Tongue (tissue), 2 donors: ENCODE results near the gene RIIAD1. TPM values are rescaled to one million over a fixed set of nuclear protein-coding genes. Genes with fewer than 3 reads are reported as not detected.
A peak's percentile ranks its signal among the peaks of the same experiment; 100 is the strongest.
"Not testable (repeated sequence)": the region's sequence is repeated elsewhere in the genome, so short reads cannot be mapped to it uniquely, and the experiment has no call there.

Source experiments
- DNase-seq: peaks from one replicate; pipeline ENCODE4 v3.0.0-alpha.2; 2015
- total RNA-seq: library from RNA; depleted of rRNA; stranded (reverse); fragments of >200 nt; gene quantifications from one replicate; pipeline ENCODE4 v1.2.3, GENCODE V29; 2014

The RIIAD1 gene
- total RNA-seq, 1 donor from 2014 or later = not detected

DNA sequence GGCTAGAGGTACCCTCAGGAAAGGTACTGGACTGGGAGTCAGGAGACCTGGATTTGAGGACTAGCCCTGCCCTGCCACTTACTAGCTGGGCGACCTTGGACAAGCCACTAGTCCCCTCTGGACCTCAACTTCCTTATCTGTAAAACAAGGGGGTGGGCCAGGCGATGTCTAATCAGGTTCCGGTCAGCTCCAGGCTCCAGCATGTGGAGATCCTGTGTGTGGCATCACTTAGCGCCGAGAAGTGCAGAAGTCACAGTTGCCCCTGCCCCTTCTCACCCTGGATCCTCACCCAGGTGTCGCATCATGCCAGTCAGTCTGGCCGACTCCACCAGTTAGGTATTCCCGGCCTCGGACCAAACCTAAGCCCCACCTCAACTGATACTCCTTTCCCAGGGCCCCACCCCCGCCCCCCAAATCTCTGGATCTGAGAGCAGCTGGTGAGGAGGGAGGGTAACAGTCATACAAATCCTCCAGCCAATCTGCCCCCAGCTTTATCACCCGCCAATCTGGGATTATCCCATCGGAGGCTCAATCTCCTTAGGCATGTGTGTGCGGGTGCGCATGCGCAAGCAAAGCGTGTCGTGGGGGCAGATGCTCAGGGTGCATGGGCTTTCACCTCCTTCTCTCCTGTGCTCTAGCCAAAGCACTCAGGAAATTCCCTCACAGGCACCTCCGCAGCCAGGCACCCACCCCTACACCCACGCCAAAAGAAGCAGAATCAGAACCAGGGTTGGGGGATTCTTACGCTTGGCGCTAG lies 10.1 kb upstream of the RIIAD1 start:
- no peak for DNase-seq

DNA sequence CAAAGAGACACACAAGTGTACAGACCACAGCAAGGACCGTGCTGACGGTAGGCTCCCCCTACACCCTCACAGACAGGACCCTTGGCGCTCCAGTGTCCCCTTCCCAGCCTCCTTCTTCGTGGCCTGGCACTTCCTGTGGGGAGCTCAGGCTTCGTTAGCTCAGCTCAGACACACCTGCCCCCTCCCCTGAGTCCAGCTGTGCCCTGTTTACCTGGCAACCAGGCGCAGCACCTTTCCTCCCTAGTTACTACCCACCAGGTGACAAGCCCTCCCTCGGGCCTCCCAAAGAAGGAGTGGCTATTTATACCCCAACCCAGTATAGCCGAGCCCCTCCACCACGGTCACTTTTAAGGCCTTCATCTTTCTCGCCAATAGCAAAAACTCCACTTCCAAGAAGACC lies 9.4 kb upstream of the RIIAD1 start:
- no peak for DNase-seq

DNA sequence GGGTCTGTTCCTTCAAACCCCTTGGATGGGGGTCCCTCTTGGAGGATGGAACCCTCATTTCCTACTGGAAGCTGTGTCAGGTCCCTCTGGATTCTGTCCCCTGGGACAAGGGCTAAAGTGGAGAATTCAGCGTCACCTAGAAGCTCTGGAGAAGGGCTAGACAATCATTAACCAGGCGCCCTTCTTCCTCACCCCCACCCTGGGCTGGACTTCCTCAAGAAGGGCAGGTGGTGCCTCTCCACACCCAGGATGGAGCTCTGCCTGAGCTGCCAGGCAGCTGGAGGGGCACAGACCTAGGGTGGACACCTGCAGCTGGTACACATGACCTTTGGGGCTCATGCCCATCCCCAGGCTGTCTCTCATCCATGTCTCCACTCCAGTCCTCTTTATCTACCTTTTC lies 8.3 kb upstream of the RIIAD1 start:
- DNase-seq = no peak

DNA sequence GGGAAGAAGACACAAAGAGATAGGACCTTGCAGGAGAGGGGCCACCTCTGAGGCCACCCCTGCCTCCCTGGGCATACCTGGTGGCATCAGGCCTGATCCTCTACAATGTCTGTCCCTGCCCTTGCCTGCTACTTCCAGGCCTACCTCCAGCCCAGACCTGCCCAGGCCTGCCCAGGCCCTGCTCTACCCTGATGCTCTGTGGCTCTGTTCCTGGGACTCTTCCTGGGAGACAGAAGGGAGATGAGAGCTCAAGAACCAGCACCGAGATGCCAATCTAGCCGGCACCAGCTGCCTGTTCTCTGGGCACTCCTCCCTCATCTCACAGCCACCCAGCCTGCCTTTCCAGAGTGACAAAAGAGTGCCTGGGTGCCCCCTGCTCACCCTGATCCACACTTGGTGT lies 7.4 kb upstream of the RIIAD1 start:
- no peak for DNase-seq

DNA sequence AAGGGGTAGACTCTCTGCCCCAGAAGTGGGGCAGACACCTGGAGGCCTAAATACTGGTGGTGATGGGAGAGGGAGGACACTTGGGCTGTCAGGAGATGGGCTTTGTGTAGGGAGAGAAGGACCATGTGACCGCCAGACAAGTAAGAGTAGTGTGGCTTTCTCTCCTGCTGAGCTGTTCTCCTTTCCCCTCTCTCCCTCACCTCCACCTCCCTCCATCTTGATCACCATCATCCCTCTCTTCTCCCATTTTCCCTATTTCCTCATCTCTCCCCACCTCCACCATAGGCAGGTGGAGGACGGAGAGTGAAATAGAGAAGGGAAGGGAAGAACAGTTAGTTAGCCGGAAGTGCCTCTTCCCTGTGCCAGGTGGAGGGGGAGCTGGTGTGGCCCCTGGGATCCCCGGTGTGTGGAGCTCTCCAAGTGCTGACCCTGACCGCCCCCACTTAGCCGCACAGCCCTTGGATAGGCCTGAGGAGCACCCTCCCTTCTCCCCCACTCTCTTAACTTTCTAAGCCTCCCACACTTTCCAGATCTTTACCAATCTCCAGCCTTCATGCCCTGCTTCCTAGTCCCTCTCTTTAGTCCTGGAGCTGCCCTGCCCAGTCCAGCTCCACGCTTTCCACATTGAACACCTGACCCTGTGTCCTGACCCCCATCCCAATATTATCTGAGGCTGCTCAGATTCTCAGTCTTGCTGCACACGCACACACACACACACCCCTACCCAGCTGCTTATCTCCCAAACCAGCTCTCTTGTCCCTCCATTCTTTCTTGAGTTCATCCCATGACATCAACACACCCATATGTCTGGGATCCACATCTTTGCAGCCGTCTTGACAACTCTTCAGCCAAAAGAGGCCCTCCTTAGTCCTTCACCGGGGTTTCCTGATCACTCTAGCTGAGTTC lies 6.2 kb upstream of the RIIAD1 start:
- DNase-seq = no peak

DNA sequence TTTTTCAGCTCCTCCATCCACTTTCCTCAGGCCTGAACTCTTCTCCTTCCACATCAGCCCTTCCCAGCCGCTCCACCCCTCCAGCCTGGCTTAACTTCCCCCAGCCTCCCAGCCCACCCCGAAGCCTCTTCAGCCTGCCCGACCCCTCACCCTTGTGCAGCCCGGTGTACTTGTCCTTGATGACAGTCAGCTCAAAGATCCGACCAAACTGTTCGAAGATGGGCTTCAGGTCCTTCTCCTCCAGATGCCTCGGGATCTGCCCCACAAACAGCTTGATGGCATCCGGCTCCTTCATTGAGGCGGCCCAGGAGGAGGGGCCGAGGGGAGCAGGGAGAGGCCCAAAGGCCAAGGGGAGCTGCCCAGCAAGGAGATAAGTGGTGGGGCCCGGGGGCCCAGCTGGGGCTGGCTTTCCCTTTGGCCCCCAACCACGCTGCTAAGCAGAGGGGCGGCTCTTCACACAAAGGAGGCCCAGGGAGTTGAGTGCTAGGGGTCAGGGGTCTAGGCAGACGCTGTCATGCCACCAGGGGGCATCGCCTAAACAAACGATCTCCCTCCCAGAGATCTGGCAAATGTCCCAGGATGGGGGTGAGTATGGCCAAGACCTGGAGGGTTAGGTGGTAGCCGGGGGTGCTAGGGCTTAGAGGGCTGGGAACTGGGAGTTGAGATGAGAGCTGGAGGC lies 5.5 kb upstream of the RIIAD1 start:
- DNase-seq = no peak

DNA sequence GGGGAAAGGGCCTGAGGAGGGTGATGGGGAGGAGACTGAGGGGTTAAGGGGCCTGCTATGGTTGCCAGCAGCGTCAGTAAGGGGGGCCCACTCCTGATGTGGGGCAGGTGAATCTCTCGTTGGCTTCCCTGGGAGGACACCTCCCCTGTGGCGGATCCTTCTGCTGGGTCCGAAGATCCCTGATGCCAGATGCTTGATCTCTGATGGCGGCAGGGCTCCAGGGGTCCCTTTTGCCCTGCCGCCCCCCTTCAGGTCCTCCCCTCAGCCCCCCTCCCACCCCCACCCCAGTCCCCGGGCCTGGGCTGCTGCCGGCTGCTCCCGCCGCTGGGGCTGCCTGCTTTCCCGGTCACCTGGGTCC lies 4.9 kb upstream of the RIIAD1 start:
- no peak for DNase-seq

DNA sequence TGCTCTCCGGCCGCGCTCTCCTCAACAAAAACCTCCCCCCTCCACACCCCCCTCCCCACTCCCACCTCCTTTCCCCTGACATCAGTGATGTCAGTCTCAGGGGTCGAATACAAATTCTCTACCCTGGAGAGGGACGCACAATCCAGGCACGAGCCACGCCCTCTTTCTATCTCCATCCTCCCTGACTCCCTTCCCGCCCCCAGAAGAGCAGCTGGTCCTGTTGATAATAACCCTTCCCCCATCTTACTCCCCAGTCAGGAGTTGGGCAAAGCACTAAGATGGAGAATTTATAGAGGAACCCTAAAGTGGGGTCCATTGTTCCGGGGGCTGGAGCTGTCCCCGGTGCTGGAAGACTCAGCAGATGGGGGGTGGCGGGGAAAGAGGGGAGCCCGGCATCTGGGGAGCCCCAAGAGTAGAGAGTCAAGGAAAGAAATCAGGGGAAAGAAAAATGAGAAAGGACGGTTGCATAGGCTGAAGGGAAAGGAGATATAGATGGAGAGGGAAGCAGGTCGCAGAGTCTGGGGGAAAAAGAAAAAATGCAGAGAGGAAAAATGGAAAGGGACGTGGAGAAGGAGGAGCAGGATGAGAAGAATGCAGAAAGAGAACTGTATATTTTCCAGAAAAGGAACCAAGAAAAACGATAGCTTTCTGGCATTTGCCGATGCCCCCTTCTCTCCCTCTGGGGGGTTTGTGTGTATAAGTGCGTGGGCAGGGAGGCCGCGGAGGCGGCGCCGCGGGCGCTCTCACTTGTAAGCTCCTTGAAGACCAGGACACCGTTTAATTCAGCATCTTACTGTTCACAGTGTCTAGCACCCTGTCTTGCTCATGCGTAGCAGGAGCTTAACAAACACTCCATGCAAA lies 4.3 kb upstream of the RIIAD1 start, which contains the start of gene CELF3:
Gene CELF3 (minus strand): TSS at position 33 of the 861 bp plus-strand sequence. CDS start 783 bp downstream, outside the sequence.
- peak; percentile 72 for DNase-seq

DNA sequence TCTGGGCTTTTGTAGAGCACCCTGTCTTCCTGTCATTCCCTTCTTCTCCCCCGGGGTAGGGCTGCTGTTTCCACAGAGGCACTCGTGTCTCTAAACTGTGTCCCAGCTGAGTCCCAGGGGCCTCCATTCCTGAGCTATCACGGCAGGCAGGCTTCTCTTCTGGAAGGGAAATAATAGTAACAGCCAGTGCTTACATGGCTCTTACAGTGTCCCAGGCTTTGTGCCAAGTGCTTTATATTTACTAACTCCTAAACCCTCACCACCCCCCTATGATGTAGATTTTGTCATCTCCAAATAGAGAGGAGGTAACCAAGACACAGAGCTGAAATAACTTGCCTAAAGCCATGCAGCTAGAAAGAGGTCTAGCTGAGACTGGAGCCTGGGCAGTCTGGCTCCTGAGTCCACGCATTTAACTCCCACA lies 3.3 kb upstream of the RIIAD1 start:
- peak; percentile 69 for DNase-seq

DNA sequence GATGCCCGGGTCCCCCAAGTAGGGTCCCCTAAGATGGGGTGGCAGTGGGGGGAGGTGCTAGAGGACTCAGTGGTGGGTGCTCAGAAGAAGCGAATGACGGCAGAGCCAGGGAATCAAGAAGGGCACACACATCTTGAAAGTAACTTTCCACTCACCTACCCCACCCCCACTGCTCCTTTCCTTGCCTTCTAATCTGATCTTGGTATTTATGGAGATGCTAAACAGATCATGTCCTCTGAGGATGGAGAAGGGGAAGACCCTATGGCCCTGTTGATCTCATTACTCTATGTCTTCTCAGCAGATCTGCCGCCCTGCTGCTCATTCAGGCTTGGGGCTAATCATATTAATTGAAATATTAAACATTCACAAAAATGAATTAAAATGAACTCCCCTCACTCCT lies 2.7 kb upstream of the RIIAD1 start:
- DNase-seq = no peak

DNA sequence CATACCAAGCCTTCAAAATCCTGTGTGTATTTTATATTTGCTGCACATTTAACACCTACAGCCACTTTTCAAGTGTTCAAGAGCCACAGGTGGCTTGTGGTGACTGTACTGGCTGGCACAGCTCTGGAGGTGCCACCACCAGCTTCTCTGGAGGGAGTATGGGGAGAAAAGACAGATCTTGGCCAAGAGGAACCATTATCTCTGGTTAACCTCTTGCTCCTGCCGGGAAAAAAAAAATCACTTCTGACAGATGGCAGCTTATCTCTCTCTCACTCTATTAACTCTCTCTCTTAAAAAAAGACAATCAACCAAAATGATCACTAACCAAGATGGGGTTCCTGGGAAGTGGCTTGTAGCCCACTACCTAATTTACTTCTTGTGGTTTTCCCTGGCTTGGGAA lies 1.2 kb upstream of the RIIAD1 start:
- no peak for DNase-seq

DNA sequence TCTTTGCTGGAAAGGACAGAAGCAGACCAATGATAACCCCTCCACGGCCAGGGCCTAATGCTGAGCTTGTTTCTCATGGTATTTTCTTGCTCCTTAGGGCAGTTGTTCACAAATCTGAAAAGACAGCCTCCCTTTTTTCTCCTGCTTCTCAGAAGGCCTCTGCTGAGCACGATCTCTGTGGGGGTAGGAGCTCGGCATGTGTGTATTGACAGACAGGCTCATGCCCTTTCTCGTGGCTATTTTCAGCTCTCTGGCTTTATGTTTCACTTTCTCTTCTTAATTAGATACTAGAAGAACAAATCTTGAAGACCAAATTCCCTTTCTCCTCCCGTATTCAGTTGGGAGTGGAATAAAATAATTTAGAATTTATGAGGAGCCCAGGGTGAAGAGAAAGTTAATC lies 768 bp upstream of the RIIAD1 start:
- peak; percentile 42 for DNase-seq

DNA sequence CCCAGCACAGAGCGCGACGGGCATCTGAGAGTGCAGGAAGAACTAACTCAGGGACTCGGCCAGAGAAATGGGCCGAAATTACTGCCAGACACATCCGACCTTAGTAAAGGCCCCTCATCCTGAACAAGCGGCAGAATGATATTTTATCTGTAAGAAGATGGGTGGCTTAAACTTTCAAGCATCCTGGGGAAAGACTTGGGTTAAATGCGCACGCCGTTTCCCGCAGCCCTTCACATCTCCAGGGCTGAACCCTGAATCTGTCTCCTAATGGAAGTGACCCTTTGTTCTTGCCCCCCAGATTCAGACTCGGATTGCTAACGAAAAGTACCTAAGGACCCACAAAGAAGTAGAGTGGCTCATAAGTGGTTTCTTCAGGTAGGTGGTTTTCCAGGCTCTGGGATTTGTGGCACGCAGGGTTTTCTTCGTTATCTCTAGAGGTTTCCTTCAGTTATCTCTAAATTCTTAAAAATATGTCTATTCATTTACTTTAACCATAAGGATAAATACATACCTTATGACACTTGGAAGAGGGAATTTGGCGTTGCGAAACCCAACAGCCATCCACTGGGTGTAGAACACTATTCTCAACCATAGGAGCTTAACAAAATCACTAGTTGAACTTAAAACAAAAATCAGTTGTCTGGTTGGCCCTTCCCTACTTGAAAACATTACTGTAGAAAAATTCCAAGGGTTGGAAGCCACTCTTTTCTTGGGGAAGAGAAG lies 627 bp downstream of the RIIAD1 start:
- no peak for DNase-seq

DNA sequence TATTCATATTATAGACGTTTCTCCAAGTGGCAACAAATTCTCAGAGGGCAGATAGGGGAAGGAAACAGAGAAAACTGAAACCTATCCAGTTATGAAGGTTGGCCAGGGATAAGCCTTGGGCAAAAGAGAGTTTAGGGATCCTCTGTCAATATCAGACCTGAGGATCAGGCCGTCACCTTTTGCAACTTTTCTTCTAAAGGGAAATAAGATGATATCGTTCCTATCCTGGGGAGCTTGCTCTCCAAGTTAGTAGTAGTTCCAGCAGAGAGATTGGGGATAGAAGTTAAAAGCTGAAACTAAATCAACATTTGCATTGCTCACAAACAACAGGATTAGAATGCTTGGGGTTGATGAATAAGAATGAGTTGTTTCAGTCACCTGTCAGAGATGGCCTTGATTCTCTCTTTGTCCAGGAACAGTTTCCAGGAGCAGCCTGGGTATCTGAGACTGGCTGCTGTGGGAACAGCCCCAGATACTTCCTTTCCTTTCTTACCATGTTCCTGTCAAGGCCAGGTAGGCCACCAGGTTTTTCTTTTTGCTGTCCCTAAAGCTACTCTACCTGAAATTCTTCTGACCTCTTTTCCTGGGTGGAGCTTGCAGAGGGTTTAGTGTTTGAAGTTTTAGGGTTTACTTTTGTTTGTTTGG lies 2.5 kb downstream of the RIIAD1 start:
- no peak for DNase-seq

DNA sequence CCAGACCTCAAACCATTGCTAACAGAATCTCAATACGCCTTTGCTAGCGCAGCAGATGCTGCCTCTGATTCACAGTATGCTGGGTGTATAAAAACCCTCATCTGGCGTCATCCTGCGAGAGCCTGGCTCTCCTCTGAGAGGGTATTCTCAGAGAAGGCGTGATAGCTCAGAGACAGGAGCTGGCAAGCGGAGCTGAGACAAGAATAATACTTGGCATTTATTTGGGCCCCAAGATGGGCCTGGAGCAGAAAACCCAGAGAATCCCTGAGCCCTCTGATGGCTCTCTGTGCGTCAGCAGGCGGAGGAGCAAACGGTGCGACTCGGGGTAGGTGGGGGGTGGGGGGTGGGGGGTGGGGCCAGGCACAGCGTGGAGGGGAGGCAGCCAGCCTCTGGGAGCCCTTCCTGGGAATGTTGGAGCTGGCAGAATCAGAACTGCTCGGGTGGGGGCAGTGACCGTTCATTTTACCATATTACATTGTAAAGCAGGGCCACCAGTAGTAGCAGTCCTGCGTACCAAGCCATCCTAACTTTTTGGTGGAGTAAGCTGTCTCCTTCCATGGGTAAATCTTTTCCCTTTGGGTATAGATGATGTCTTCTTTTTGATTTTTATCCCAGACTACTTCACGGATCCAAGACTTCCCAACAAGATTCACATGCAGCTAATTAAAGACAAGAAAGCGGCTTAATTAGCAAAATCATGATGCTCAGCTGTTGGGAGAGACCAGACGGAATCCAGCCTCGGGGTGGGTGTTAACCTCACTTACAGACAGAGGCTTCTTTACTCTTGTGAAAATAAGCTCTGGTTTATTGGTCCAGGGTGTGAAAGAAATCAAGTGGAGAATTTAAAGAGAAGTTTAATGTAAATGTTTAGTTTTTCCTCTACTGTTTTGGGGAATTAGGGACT lies 7.1 kb downstream of the RIIAD1 start:
- DNase-seq = peak; percentile 60

DNA sequence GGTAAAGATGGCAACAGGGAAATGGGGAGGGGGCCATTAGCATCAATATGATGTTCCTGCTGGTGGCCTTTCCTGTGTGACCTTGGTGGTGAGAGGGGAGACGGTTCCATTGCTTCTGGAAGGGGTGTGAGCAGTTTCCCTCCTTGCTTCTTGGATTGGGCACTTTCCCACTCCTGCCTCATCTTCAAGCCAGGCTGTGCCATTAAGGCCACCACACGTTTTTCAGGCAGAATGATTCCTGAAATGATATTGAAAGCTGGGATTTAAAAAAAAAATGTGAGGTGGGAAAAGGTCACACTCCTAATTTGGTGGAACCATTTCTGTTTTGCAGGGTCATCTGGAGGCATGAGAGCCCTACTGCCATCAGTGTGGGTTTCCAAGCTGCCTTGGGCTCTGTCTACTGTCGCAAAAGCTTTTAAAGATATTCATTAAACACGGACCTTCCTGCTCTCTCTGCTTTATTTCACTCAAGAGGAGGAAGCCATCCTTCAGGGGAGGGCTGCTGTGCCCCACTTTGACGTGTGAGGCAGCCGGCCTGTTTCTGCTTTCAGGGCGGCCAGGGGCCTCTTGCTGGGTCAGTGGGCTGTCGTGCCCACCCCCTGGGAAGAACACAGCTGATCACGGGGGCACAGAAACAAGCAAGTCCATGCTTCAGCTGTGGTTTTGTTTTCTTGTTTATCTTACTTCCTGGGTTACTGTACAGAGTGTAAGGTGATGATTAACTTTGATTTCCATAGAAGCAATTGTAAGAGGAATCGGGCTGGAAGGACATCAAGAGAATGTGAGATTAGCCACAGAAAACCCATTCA lies 8.0 kb downstream of the RIIAD1 start:
- DNase-seq = no peak

DNA sequence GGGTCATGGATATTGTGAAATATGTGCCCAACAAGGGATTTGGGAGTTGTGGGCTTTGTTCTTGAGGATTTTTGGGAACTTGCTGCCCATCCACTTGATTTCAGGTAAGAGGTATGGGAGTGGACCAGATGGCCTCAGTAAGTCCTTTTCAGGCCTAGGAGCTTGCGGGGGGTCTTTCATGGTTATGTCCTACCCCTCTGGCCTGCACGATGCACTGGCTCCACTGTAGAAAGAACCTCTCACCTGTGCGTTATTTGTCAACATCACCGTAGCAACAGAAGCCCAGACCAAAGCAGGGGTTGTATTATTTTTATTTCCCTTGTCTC lies 8.6 kb downstream of the RIIAD1 start:
- DNase-seq = no peak

DNA sequence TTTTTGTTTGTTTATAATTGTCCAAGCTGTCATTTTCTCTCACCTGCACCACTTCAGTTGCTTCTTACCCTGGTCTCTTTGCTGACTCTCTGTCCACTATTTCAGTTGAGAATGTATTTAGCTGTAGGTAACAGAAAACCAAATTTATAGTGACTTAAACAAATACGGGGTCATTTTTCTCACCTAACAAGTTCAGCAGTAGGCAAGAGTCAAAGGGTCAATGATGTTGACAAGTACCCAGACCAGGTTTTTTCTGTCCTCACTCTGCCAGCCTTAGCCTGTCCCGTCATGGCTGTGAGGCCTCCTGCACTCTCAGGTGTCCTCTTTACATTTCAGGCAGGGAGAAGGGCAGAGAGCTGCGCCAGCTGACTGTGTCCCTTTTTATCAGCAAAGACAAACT lies 11.8 kb downstream of the RIIAD1 start:
- DNase-seq = no peak

DNA sequence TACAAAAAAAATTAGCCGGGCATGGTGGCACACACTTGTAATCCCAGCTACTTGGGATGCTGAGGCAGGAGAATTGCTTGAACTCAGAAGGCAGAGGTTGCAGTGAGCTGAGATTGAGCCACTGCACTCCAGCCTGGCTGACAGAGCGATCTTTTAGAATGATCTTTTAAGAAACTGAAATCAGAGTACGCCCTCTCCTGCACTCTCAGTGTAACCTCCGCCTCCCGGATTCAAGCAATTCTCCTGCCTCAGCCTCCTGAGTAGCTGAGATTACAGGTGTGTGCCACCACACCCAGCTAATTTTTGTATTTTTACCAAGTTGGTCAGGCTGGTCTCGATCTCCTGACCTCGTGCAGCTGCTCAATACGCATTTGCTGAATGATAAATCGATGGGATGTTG lies 12.7 kb downstream of the RIIAD1 start:
- DNase-seq = not testable (repeated sequence)
